Heart right ventricle (tissue), 16 donors: ENCODE results near the gene MAP4K1. TPM values are rescaled to one million over a fixed set of nuclear protein-coding genes. Genes with fewer than 3 reads are reported as not detected.
A peak's percentile ranks its signal among the peaks of the same experiment; 100 is the strongest.

Experiments
- ATAC-seq, 8 donors: fragments of 200-7000 bp; cut with Tn5 transposase; one replicate each; pipeline ENCODE4 v1.9.1; 2020; ENCODE audit warnings: mild to moderate bottlenecking in 8 of 8, moderate library complexity in 8 of 8, moderate number of reproducible peaks in 1 of 8
- DNase-seq, 2 donors: peaks; one replicate each; pipeline ENCODE4 v3.0.0-alpha.2; 2020
- H3K27ac ChIP-seq, 10 donors: fragments of 200-600 bp; sonication (generic) in 2 of 10; one replicate each; pipeline versions ENCODE4 v1.5.0 to v1.8.0; 2020 to 2022; ENCODE audit warnings: mild to moderate bottlenecking in 3 of 10
- H3K27me3 ChIP-seq, 7 donors: fragments of 200-600 bp; one replicate each; pipeline ENCODE4 v1.8.0; 2021 to 2022; ENCODE audit warnings: mild to moderate bottlenecking in 2 of 7
- H3K36me3 ChIP-seq, 9 donors: fragments of 200-600 bp; sonication (generic) in 1 of 9; one replicate each; pipeline versions ENCODE4 v1.5.0 to v1.8.0; 2020 to 2022; ENCODE audit warnings: mild to moderate bottlenecking in 2 of 9
- H3K4me1 ChIP-seq, 9 donors: fragments of 200-600 bp; sonication (generic) in 1 of 9; one replicate each; pipeline versions ENCODE4 v1.5.0 to v1.8.0; 2020 to 2022; ENCODE audit warnings: mild to moderate bottlenecking in 4 of 9
- H3K4me3 ChIP-seq, 10 donors: fragments of 200-600 bp; sonication (generic) in 2 of 10; one replicate each; pipeline versions ENCODE4 v1.5.0 to v1.8.0; 2020 to 2022; ENCODE audit warnings: mild to moderate bottlenecking in 7 of 10, moderate library complexity in 2 of 10
- H3K9me3 ChIP-seq, 11 donors: fragments of 200-600 bp in 10 of 11; sonication (generic) in 2 of 11; one replicate each; pipeline versions ENCODE4 v1.5.0 to v1.8.0; 2013 to 2022; ENCODE audit warnings: mild to moderate bottlenecking in 2 of 11, control low read depth in 1 of 11, moderate library complexity in 1 of 11
- WGBS, 2 donors: extraction: QIAGEN DNeasy Blood & Tissue Kit; methylation state at CpG; one replicate each; pipeline ENCODE4 v1.1.7; 2013; ENCODE audit warnings: inconsistent platforms in 1 of 2; 5-methylcytosine and 5-hydroxymethylcytosine counted together
- intact Hi-C, 10 donors: fragments of 100-400 bp; cut with DNase I; formaldehyde crosslinking; loops; one replicate each; pipeline versions ENCODE4 v1.11.1 to v1.14.2; 2022
- polyA plus RNA-seq, 2 donors: library from polyadenylated mRNA; stranded (reverse); fragments of 200-250 nt; gene quantifications; one replicate each; pipeline ENCODE4 v1.2.3, GENCODE V29; 2013
- total RNA-seq, 10 donors: library from RNA; stranded (reverse); fragmentation: NEBNext Ultra II Directional in 3 of 10; extraction: Animal tissue kit (Norgen Biotek cat#: 25700) in 3 of 10; gene quantifications; one replicate each; pipeline versions ENCODE4 v1.2.1 to v1.2.4, GENCODE V29; 2021 to 2023
- TF ChIP-seq, protein P1 (sequence below), 9 donors: fragments of 200-600 bp; sonication (generic) in 2 of 9; IDR thresholded peaks; one replicate each; pipeline versions ENCODE4 v1.5.0 to v1.8.0; 2021 to 2022; ENCODE audit warnings: antibody characterized with exemption in 9 of 9, mild to moderate bottlenecking in 5 of 9, moderate library complexity in 1 of 9
- donor health status: Arrhythmogenic right ventricular cardiomyopathy.
- donor health status: ischemic (EF 13 %, LVEDD 7.1; RV severe dilation, severe dysfunction).
- donor health status: healthy with polysubstance abuse.
- donor health status: DM: no; HTN: yes; CAD: no.
- donor health status: DM: no; HTN: no; CAD: no.
- donor health status: ischemic (EF 25% LVEDD 6.9; RV normal size, moderate dysfunction).
- donor health status: ischemic (EF 25% LVEDD 5.7; RV mildly dilated, moderate dysfunction).
- donor health status: healthy.
- donor health status: DM: yes; HTN: yes; CAD: no.
- donor health status: Ischemic cardiomyopathy.
- donor health status: ischemic (EF 35%, LVEDD 5.7; RV mildly dilated, moderate dysfunction).
- donor health status: nonischemic (EF 11% LVEDD 7.7; RV severe dilation, severe dysfunction).
- donor health status: DM: yes; HTN: yes; CAD: no.
- donor health status: PGD.
- donor health status: ischemic (EF 29% LVEDD 5.4; RV normal size, mild dysfunction).
- donor health status: nonischemic (EF 23%, LVEDD 6.1; RV moderate dilation, normal function).

Gene MAP4K1
- total and polyA plus RNA-seq, 12 donors: 0.52 to 9.1 (median 1.5) TPM

DNA sequence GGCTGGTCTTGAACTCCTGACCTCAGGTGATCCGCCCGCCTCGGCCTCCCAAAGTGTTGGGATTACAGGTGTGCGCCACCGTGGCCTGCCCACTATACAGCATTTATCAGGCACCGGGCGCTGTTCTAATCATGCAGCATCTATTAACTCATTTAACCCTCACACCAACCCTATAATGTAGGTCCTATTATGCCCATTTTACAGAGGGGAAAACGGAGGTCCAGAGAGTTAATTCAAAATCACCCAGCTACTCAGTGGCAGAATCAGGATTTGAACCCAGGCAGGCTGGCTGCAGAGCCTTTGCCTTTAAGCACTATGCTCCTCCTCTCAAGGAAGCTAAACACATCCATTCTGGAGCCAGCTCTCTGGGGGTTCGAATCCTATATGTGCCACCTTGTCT lies 54.3 kb downstream of the MAP4K1 start:
- WGBS, 2 donors: 93 to 96% methylated on average over 9 of the region's 9 CpGs
- H3K9me3 ChIP-seq: no peaks in the 10 kb centered on the region
- no peak overlapping the region for H3K27ac ChIP-seq
- no peak overlapping the region for H3K4me3 ChIP-seq
- intact Hi-C loops: no loop called here
- H3K4me1 ChIP-seq: no peaks in the 10 kb centered on the region
- DNase-seq (no peak), ATAC-seq (no peak)
- H3K36me3 ChIP-seq: no peaks in the 10 kb centered on the region
- peaks cover 13 to 56% (median 32%) of the 10 kb centered on the region in 7 donors for H3K27me3 ChIP-seq
- TF ChIP-seq, protein P1, sequence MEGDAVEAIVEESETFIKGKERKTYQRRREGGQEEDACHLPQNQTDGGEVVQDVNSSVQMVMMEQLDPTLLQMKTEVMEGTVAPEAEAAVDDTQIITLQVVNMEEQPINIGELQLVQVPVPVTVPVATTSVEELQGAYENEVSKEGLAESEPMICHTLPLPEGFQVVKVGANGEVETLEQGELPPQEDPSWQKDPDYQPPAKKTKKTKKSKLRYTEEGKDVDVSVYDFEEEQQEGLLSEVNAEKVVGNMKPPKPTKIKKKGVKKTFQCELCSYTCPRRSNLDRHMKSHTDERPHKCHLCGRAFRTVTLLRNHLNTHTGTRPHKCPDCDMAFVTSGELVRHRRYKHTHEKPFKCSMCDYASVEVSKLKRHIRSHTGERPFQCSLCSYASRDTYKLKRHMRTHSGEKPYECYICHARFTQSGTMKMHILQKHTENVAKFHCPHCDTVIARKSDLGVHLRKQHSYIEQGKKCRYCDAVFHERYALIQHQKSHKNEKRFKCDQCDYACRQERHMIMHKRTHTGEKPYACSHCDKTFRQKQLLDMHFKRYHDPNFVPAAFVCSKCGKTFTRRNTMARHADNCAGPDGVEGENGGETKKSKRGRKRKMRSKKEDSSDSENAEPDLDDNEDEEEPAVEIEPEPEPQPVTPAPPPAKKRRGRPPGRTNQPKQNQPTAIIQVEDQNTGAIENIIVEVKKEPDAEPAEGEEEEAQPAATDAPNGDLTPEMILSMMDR (IDR thresholded peaks at IDR 0.05): no peak

DNA sequence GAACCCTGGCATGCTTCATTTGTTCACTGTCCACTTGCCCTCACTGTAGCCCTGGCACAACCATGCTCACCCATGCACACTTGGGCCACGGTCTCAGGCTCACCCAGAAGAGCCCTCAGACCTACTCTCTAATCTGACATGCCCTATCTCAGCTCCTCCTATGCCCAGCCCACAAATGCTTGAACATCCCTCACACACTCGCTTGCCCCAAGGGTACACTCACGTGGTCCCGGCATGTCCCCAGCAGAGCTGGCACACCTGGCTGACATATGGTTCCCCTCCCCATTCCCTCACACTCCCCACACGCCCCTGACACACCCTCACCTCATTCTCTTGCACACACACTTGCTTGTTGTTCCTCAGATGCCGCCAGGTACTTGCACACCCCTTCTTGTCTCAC lies 55.7 kb downstream of the MAP4K1 start:
- Histone ChIP-seq H3K4me3 (no peak overlapping the region), H3K9me3 (no peaks in the 10 kb centered on the region), H3K27me3 (peaks cover 13 to 56% (median 32%) of the 10 kb centered on the region in 7 donors), H3K4me1 (peaks cover 0 to 4% (median 0%) of the 10 kb centered on the region in 9 donors), H3K36me3 (no peaks in the 10 kb centered on the region), H3K27ac (no peak overlapping the region)
- peak in 1 of 8 donors; percentile 12 for ATAC-seq
- TF ChIP-seq, protein P1 (IDR thresholded peaks at IDR 0.05): no peak
- WGBS, 2 donors: 72 to 73% methylated on average over 6 of the region's 6 CpGs
- intact Hi-C loops: no loop called here
- DNase-seq: no peak

DNA sequence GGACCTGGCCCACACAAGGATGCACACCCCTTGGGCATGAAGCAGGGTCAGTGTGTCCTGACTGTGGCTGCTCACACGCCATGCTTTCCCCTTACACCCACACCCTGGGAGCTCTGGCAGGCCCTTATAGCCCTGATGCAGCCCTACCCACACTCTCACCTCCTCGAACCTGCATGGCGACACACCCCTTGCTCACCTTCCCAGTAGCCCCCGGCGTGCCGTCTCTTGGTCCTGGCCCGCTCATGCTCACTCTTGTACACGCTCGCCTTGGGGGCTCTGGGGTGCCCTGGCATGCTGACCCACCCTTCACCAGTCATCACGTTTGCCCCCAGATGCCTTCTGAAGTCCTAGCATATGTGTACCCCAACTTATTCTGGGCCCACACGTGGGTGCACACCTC lies 56.1 kb downstream of the MAP4K1 start:
- peak in 2 of 8 donors; percentile 21 to 32 for ATAC-seq
- H3K27me3 ChIP-seq: peaks cover 13 to 53% (median 31%) of the 10 kb centered on the region in 7 donors
- no peaks in the 10 kb centered on the region for H3K9me3 ChIP-seq
- no peaks in the 10 kb centered on the region for H3K36me3 ChIP-seq
- H3K4me1 ChIP-seq: peaks cover 0 to 4% (median 0%) of the 10 kb centered on the region in 9 donors
- no peak overlapping the region for H3K27ac ChIP-seq
- WGBS, 2 donors: 81 to 87% methylated on average over 11 of the region's 11 CpGs
- DNase-seq: no peak
- H3K4me3 ChIP-seq: no peak overlapping the region
- intact Hi-C loops: no loop called here
- TF ChIP-seq, protein P1 (IDR thresholded peaks at IDR 0.05): no peak

- peaks cover 13 to 50% (median 27%) of the 10 kb centered on the region in 7 donors for H3K27me3 ChIP-seq
- intact Hi-C loops: no loop called here
- WGBS, 2 donors: 92 to 94% methylated on average over 42 of the region's 42 CpGs
These were observed 56.6 kb downstream of the MAP4K1 start for GRCh38 chr19:38561053-38561606.

More at GRCh38 chr19:38561053-38561606, 56.6 kb downstream of the MAP4K1 start:
- ATAC-seq (peak in 1 of 8 donors; percentile 42), DNase-seq (no peak)
- H3K4me1 ChIP-seq: peaks cover 0 to 4% (median 0%) of the 10 kb centered on the region in 9 donors
- no peaks in the 10 kb centered on the region for H3K36me3 ChIP-seq
- no peak overlapping the region for H3K27ac ChIP-seq
- H3K4me3 ChIP-seq: no peak overlapping the region
- H3K9me3 ChIP-seq: no peaks in the 10 kb centered on the region
- TF ChIP-seq, protein P1 (IDR thresholded peaks at IDR 0.05): no peak
